GM21737 (cell line): ENCODE results near the gene ARMC8.

Source experiments
- ATAC-seq: cut with Tn5 transposase; IDR thresholded peaks from one replicate; pipeline ENCODE4 v1.9.1; 2021; ENCODE audit warnings: mild to moderate bottlenecking, moderate library complexity; ENCODE audit not compliant: unreplicated experiment

ARMC8 gene

GRCh38 chr3:138241676-138242075, 54.6 kb downstream of the ARMC8 start:
- no peak for ATAC-seq

DNA sequence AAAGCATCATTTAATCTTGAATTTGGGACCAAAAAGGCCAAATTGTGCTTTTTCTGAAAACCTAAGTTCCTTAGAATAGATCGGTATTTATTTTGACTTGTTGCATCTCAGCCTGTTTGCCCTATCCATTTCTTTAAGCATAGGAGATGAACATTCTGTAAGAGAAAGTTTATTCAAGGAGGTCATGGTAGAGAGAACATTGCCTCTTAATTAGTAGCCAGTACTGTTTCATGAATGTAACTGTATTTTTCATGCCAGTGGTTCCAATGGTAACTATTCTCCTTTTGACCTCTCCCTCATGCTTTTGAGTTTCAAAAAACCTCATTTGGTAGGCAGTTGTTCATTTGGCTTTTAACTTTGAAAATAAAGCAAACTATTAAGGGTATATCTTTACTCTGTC, 55.4 kb downstream of the ARMC8 start:
- no peak for ATAC-seq

GRCh38 chr3:138245026-138245425, 57.9 kb downstream of the ARMC8 start:
- no peak for ATAC-seq

- no peak for ATAC-seq
Measured at GRCh38 chr3:138249636-138250035, 62.5 kb downstream of the ARMC8 start.

DNA sequence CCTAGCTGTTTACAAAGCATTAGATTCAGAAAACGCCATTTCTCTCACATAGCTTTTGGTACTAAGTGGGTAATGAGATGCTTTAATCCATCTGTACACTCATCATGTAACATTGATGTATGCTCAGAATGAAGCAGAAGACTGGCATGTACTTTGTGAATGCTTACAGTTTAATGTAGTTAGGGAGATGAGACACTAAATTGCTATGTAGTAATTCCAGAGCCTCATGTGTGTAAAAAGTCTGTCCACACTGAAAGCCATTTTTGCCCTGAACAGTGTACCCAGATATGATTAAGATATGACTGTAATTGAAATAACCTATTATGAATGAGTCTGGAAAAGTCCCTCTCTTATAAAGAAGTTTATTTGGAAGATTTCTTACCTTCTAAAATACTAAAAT, 66.5 kb downstream of the ARMC8 start:
- no peak for ATAC-seq

- no peak for ATAC-seq
Measured at GRCh38 chr3:138254216-138254615, 67.1 kb downstream of the ARMC8 start.

DNA sequence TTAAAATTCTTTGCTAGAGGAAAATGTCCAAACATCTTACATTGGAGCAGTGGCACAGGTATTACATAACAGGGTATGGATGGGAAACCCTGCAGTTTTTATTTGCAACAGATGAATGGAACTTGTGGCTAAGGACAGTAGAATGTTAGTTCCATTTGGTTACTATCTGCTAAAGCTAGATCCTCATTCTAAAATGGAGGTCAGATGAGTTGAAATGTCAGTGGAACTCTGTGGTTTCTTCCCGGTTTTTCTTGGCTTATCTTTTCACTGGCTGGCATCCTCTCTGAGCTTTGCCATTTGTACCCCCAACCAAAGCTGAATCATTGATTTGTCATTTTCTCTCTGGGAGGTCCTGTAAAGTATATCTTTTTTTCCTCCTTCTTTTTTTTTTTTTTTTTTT, 68.9 kb downstream of the ARMC8 start:
- ATAC-seq, result no peak

- ATAC-seq, result no peak
Measured at GRCh38 chr3:138257986-138258385, 70.9 kb downstream of the ARMC8 start.

GRCh38 chr3:138259126-138259525, 72.0 kb downstream of the ARMC8 start:
- no peak for ATAC-seq

GRCh38 chr3:138260611-138261010, 73.5 kb downstream of the ARMC8 start:
- ATAC-seq, result no peak

DNA sequence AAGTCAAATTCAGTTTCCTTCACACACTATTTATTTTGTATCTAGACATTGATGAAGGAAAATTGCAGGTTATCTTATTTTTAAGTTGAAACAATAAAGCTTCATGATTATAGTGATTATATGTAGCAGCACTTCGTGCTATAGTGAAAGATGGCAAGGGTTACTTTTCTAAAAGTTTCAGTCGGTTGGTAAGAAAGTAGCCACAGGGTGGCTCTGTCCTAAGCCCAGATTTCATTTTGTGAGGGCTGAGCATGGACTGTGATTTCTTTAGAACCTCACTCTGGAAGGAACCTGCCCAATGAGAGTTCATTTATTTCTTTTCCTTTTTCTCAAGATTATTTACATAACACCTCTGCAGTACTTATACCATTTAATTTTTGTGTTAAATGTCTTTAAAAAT, 76.0 kb downstream of the ARMC8 start:
- ATAC-seq, result no peak

- ATAC-seq, result no peak
Measured at GRCh38 chr3:138265745-138266144, 78.6 kb downstream of the ARMC8 start.

DNA sequence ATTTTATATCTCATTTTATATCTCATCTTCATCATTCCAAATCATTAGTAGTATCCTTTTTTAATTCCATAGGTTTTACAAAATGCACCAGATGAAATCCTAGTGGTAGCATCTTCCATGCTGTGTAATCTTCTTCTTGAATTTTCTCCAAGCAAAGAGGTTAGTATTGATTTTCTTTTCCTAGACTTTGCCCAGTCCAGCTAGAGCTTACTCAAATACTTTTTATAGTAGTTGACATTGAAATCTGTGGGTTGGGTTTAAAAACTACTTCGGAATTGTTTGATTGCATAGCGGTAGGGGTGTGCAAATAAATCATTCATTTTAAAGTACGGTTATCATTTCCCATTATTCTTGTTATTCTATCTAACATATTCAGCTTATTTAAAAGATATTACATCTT, 80.0 kb downstream of the ARMC8 start:
- ATAC-seq, result no peak

DNA sequence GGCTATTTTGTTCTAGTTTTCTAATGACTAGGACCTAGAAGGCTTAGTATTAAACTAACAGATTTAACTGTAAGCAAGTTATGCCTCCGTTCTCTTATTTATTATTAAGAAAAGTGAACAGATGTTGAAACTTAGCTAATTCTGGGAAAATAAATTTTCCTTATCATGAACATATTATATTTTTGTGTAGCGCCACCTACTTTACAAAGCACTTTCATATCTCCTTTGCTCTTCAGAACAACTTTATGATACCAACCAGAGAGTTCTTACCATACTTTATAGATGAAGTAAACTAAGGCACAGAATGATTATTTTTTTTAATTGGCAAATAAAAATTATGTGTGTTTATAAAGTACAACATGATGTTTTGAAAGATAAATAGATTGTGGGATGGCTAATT, 83.1 kb downstream of the ARMC8 start:
- no peak for ATAC-seq

- no peak for ATAC-seq
Measured at GRCh38 chr3:138271189-138271794, 84.2 kb downstream of the ARMC8 start.

DNA sequence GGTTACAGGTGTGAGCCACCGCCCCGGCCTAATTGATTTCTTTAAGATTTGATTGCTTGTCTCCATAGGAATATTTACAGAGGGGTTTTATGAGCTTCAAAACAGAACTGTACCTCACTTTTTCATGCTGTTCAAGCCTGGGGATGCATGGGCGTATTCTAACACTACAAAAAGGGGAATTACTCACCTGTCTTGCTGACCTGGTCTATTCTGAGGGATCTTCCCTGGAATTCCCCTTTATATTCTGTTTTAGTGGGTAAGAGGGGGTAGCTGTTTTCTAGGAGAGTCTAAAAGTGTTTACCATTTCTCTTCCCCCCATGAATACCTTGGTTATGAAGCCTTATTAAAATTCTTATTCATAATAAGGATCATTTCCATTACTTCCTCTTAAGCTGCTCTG, 94.5 kb downstream of the ARMC8 start:
- ATAC-seq, result no peak

GRCh38 chr3:138282836-138283235, 95.7 kb downstream of the ARMC8 start:
- no peak for ATAC-seq

DNA sequence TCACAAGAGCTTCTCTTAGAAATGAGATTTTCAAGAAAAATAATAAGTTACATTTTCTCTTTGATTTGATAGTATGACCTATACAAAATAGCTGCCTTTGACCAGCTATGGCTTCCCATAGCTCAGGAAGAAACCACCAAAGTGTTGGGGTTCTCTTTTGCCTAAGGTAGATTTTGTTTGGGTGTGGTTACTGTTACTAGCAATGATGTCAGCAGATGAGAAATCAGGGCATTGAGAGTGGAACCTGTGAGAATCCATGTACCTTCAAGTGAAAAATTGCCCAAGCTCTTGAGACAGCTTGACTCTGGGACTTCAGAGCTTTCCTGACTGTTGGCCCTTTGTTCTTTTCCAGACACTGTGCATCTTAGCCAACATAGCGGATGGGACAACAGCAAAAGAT, 97.0 kb downstream of the ARMC8 start:
- no peak for ATAC-seq

- ATAC-seq, result no peak
Measured at GRCh38 chr3:138284957-138285477, 97.9 kb downstream of the ARMC8 start.

DNA sequence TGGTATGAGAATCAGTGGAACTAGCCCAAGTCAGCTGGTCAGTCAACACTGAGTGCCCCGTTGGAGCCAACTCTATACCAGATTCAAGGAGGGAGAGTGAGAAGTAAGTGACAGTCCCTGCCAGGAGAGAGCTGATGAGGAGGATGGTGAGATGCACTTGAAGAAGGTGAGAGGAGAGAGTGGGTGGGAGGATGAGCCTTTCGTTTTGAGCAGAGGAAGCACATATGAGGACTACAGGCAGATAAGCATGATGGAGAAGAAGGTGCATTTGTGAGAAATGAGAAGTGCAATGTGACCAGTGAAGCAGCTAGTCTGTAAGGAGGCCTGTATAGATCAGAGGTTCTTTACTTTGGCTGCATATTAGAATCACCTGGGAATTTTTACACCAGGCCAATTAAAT, 102.2 kb downstream of the ARMC8 start:
- ATAC-seq, result no peak

DNA sequence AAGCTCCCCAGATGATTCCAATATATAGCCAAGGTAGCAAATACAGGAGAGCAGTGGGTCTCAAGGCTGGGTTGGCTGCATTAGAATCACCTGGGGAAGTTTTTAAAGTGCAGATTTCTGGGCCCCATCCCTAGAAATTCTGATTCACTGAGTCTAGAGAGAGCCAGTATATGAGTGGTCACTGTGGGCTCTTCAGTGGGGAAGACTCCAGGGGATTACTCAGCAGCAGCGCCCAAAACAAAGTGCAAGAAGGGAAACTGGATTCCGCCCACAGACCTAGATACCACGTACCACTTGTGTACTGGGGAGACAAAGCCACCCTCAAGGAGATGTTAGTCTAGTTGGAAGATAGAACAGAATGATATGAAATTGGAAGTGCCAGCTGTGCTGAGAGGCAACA, 102.6 kb downstream of the ARMC8 start:
- ATAC-seq, result no peak

GRCh38 chr3:138296639-138297038, 109.5 kb downstream of the ARMC8 start:
- no peak for ATAC-seq

DNA sequence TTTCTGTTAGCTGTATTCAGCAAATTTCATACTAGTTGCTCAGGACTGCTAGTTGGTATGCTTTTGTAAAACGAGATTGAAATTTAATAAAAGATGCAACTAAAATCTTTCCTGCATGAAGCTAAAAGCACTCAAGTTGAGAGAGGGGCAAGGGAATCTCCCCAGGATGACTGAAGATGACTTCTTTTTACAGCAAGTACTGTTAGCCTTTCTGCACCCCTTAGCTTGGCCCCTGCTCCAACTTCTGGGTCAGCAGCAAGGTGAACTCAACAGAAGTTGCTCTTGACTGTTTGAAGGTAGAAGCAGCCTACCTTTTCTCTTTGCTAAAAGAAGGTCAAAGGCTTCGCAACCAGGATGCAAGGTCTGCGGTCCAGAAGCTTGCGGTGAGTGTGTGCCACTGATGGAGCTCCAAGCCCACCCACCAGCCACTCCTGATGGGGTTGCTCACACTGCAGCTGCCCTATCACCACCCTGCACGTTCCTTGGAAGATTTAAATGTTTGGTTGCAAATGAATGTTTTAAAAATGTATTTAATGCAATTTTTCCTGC, 110.0 kb downstream of the ARMC8 start:
- no peak for ATAC-seq
